Inferior parietal cortex (tissue), 1 donor: Measurements from ENCODE around the gene TIMP1.

ENCODE experiments used
- DNase-seq: peaks from one replicate; pipeline ENCODE4 v3.0.0-alpha.2; 2016; ENCODE audit errors: extremely low spot score

TIMP1 gene

GRCh38 chrX:47573341-47574075, 8.7 kb upstream of the TIMP1 start:
- DNase-seq: no peak

GRCh38 chrX:47574076-47574546, 8.1 kb upstream of the TIMP1 start:
- DNase-seq: no peak

- no peak for DNase-seq
These were observed 7.5 kb upstream of the TIMP1 start for GRCh38 chrX:47574547-47575301.

- no peak for DNase-seq
These were observed 6.0 kb upstream of the TIMP1 start for GRCh38 chrX:47576021-47576898.

GRCh38 chrX:47577424-47577823, 4.8 kb upstream of the TIMP1 start:
- no peak for DNase-seq

- no peak for DNase-seq
These were observed 4.3 kb upstream of the TIMP1 start for GRCh38 chrX:47577901-47578300.

GRCh38 chrX:47578692-47579091, 3.5 kb upstream of the TIMP1 start:
- DNase-seq: no peak

- no peak for DNase-seq
These were observed 2.7 kb upstream of the TIMP1 start for GRCh38 chrX:47579537-47579936.

- DNase-seq: no peak
These were observed 1.1 kb downstream of the TIMP1 start for GRCh38 chrX:47583240-47583861.

GRCh38 chrX:47584714-47585113, 2.5 kb downstream of the TIMP1 start:
- DNase-seq: no peak

GRCh38 chrX:47585273-47585672, 3.0 kb downstream of the TIMP1 start:
- DNase-seq: no peak

GRCh38 chrX:47586043-47586787, 4.0 kb downstream of the TIMP1 start:
- no peak for DNase-seq

- no peak for DNase-seq
These were observed 5.1 kb downstream of the TIMP1 start for GRCh38 chrX:47587091-47587891.

- DNase-seq: no peak
These were observed 5.9 kb downstream of the TIMP1 start for GRCh38 chrX:47587906-47588735.

GRCh38 chrX:47590984-47591383, 8.7 kb downstream of the TIMP1 start:
- DNase-seq: no peak

- no peak for DNase-seq
These were observed 11.3 kb downstream of the TIMP1 start for GRCh38 chrX:47593522-47593921.

GRCh38 chrX:47595716-47596251, 13.5 kb downstream of the TIMP1 start:
- no peak for DNase-seq

- DNase-seq: no peak
These were observed 14.0 kb downstream of the TIMP1 start for GRCh38 chrX:47596256-47596655.

- DNase-seq: no peak
These were observed 15.0 kb downstream of the TIMP1 start for GRCh38 chrX:47597222-47597621.
